Measurements from ENCODE around the gene EYA3.
A peak's percentile ranks its signal among the peaks of the same experiment; 100 is the strongest.

EYA3 gene

GRCh38 chr1:27936370-27936769 is 152.0 kb downstream of the EYA3 start:
- Histone ChIP-seq H3K4me1 (ENCODE audit: control insufficient read depth, insufficient read depth, low read length) (peaks cover 29% of the 10 kb centered on the region), H3K9me3 (ENCODE audit: control insufficient read depth, low read length) (no peaks in the 10 kb centered on the region), H3K9ac (ENCODE audit: low read length) (no peak overlapping the region), H3K36me3 (ENCODE audit: control insufficient read depth, insufficient read depth, low read length) (no peaks in the 10 kb centered on the region), H3K27me3 (ENCODE audit: control insufficient read depth, insufficient read depth, low read length) (peaks cover 6% of the 10 kb centered on the region), H3K4me3 (ENCODE audit: low read length) (no peak overlapping the region)

- H3K4me1 ChIP-seq (ENCODE audit: control insufficient read depth, insufficient read depth, low read length): peaks cover 29% of the 10 kb centered on the region
- H3K4me3 ChIP-seq (ENCODE audit: low read length): peak overlapping the region; percentile 47
- H3K27me3 ChIP-seq (ENCODE audit: control insufficient read depth, insufficient read depth, low read length): peaks cover 6% of the 10 kb centered on the region
- no peaks in the 10 kb centered on the region for H3K9me3 ChIP-seq (ENCODE audit: control insufficient read depth, low read length)
- H3K36me3 ChIP-seq (ENCODE audit: control insufficient read depth, insufficient read depth, low read length): no peaks in the 10 kb centered on the region
- H3K9ac ChIP-seq (ENCODE audit: low read length): peak overlapping the region; percentile 75
Observed at GRCh38 chr1:27935721-27936120, 152.7 kb downstream of the EYA3 start.

DNA sequence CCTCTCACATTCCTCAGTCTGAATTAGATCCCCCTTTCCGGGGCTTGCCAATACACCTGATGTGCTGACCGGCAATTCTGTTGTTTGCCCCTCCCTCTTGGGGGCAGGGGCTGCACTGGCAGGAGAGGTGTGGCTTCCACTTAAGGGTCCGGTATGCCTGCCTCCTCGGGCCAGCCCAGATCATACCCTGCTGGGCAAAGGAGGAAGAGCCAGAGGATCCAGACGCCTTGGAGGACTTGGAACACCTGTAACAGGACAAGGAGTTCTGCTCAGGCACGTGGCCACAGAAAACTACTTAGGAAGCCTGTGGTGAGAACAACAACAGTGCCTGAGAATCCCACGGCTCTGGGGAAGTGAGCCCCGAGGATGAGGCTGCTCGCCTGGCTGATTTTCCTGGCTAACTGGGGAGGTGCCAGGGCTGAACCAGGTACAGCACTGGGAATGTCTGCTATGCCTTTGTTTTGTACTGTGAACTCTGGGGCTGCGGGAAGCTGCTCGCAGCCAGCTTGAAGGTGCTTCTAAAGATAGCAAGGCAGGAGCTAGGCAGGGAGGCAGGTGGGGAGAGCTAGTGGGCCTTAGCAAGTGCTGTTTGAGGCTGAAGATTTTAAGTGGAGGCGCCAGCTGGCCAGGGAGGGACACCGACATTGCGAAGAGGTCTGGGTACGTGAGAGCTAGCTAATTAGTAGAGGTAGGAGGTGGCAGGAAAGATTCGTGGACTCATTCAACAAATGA is 153.4 kb downstream of the EYA3 start, which contains the start of gene SMPDL3B:
TSS of gene SMPDL3B (plus strand) at position 183 of the 732 bp plus-strand sequence. CDS start at position 367, 184 bp downstream.
- H3K36me3 ChIP-seq (ENCODE audit: control insufficient read depth, insufficient read depth, low read length): no peaks in the 10 kb centered on the region
- peak within 1 kb of the TSS; percentile 75 for H3K9ac ChIP-seq (ENCODE audit: low read length)
- H3K4me1 ChIP-seq (ENCODE audit: control insufficient read depth, insufficient read depth, low read length): peaks cover 26% of the 10 kb centered on the region
- peaks cover 6% of the 10 kb centered on the region for H3K27me3 ChIP-seq (ENCODE audit: control insufficient read depth, insufficient read depth, low read length)
- H3K4me3 ChIP-seq (ENCODE audit: low read length): peak within 1 kb of the TSS; percentile 47
- no peaks in the 10 kb centered on the region for H3K9me3 ChIP-seq (ENCODE audit: control insufficient read depth, low read length)

DNA sequence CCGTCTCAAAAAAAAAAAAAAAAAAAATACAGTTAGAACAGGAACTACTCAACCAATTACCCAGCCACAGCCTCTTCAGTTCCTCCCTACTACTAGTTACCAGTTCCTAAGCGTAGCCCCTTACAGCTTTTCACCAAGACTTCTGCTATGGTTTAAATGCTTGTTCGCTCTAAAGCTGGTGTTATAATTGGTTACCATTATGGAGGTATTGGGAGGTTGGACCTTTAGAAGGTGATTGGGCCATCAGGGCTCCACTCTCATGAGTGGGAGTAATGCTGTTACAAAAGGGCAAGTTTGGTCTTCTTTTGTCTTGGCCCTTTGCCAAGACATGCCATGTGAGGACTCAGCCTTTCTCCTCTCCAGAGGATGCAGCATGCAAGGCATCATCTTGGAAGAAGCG is 156.7 kb downstream of the EYA3 start:
- Histone ChIP-seq H3K4me1 (ENCODE audit: control insufficient read depth, insufficient read depth, low read length) (peaks cover 20% of the 10 kb centered on the region), H3K36me3 (ENCODE audit: control insufficient read depth, insufficient read depth, low read length) (no peaks in the 10 kb centered on the region), H3K4me3 (ENCODE audit: low read length) (no peak overlapping the region), H3K9ac (ENCODE audit: low read length) (no peak overlapping the region), H3K27me3 (ENCODE audit: control insufficient read depth, insufficient read depth, low read length) (peaks cover 6% of the 10 kb centered on the region), H3K9me3 (ENCODE audit: control insufficient read depth, low read length) (no peaks in the 10 kb centered on the region)

DNA sequence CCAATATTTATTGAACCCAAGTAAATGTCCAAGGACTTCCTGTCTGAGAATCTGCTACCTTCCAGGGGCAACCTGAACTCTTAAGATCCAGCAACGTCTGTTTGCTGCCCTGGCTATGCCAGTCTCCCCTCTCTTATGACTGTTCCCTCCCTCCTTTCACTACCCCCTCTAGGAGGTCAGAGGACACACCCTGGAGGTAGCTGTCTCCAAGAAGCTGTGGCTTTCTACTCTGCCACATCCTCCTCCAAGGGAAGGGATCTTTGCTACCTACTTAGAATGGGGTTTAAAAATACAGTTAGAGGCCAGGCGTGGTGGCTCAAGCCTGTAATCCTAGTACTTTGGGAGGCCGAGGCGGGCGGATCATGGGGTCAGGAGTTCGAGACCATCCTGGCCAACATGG is 157.2 kb downstream of the EYA3 start:
- no peaks in the 10 kb centered on the region for H3K36me3 ChIP-seq (ENCODE audit: control insufficient read depth, insufficient read depth, low read length)
- H3K4me1 ChIP-seq (ENCODE audit: control insufficient read depth, insufficient read depth, low read length): peaks cover 16% of the 10 kb centered on the region
- no peak overlapping the region for H3K4me3 ChIP-seq (ENCODE audit: low read length)
- peaks cover 6% of the 10 kb centered on the region for H3K27me3 ChIP-seq (ENCODE audit: control insufficient read depth, insufficient read depth, low read length)
- H3K9ac ChIP-seq (ENCODE audit: low read length): no peak overlapping the region
- H3K9me3 ChIP-seq (ENCODE audit: control insufficient read depth, low read length): no peaks in the 10 kb centered on the region

- H3K9me3 ChIP-seq (ENCODE audit: control insufficient read depth, low read length): no peaks in the 10 kb centered on the region
- H3K27me3 ChIP-seq (ENCODE audit: control insufficient read depth, insufficient read depth, low read length): no peaks in the 10 kb centered on the region
- no peaks in the 10 kb centered on the region for H3K4me1 ChIP-seq (ENCODE audit: control insufficient read depth, insufficient read depth, low read length)
- H3K36me3 ChIP-seq (ENCODE audit: control insufficient read depth, insufficient read depth, low read length): no peaks in the 10 kb centered on the region
- no peak overlapping the region for H3K9ac ChIP-seq (ENCODE audit: low read length)
- no peak overlapping the region for H3K4me3 ChIP-seq (ENCODE audit: low read length)
Observed at GRCh38 chr1:27928216-27928954, 160.0 kb downstream of the EYA3 start.

- Histone ChIP-seq H3K9me3 (ENCODE audit: control insufficient read depth, low read length) (no peaks in the 10 kb centered on the region), H3K27me3 (ENCODE audit: control insufficient read depth, insufficient read depth, low read length) (no peaks in the 10 kb centered on the region), H3K36me3 (ENCODE audit: control insufficient read depth, insufficient read depth, low read length) (no peaks in the 10 kb centered on the region), H3K4me3 (ENCODE audit: low read length) (no peak overlapping the region), H3K4me1 (ENCODE audit: control insufficient read depth, insufficient read depth, low read length) (no peaks in the 10 kb centered on the region), H3K9ac (ENCODE audit: low read length) (no peak overlapping the region)
Observed at GRCh38 chr1:27922272-27922671, 166.1 kb downstream of the EYA3 start.

Measured in mucosa of stomach (tissue), 1 donor.